ENCODE results near the gene ATP6V0A4.
"Not testable (repeated sequence)": the region's sequence is repeated elsewhere in the genome, so short reads cannot be mapped to it uniquely, and the experiment has no call there.

Gene ATP6V0A4

GRCh38 chr7:138821912-138822311, 23.9 kb upstream of the ATP6V0A4 start:
- no peak for TF ChIP-seq CTCF (IDR thresholded peaks at IDR 0.05; ENCODE audit: poor library complexity, severe bottlenecking)
- ATAC-seq (ENCODE audit: low read depth) (no peak), DNase-seq (ENCODE audit: low spot score) (no peak)
- Histone ChIP-seq H3K27ac (ENCODE audit: poor library complexity, severe bottlenecking) (no peak overlapping the region), H3K9me3 (ENCODE audit: severe bottlenecking) (no peaks in the 10 kb centered on the region), H3K4me3 (ENCODE audit: severe bottlenecking) (no peak overlapping the region), H3K36me3 (ENCODE audit: low read depth) (no peaks in the 10 kb centered on the region), H3K27me3 (ENCODE audit: insufficient read depth, poor library complexity, severe bottlenecking) (no peaks in the 10 kb centered on the region), H3K4me1 (ENCODE audit: insufficient read depth, poor library complexity, severe bottlenecking) (no peaks in the 10 kb centered on the region)

- Histone ChIP-seq H3K9me3 (ENCODE audit: severe bottlenecking) (no peaks in the 10 kb centered on the region), H3K27ac (ENCODE audit: poor library complexity, severe bottlenecking) (no peak overlapping the region), H3K36me3 (ENCODE audit: low read depth) (no peaks in the 10 kb centered on the region), H3K4me3 (ENCODE audit: severe bottlenecking) (no peak overlapping the region), H3K27me3 (ENCODE audit: insufficient read depth, poor library complexity, severe bottlenecking) (no peaks in the 10 kb centered on the region), H3K4me1 (ENCODE audit: insufficient read depth, poor library complexity, severe bottlenecking) (no peaks in the 10 kb centered on the region)
- ATAC-seq (ENCODE audit: low read depth) (no peak), DNase-seq (ENCODE audit: low spot score) (no peak)
- TF ChIP-seq CTCF (IDR thresholded peaks at IDR 0.05; ENCODE audit: poor library complexity, severe bottlenecking) = no peak
These were observed 21.6 kb upstream of the ATP6V0A4 start for GRCh38 chr7:138819625-138820024.

GRCh38 chr7:138816650-138817049, 18.7 kb upstream of the ATP6V0A4 start:
- DNase-seq (ENCODE audit: low spot score) (no peak), ATAC-seq (ENCODE audit: low read depth) (no peak)
- Histone ChIP-seq H3K36me3 (ENCODE audit: low read depth) (no peaks in the 10 kb centered on the region), H3K27me3 (ENCODE audit: insufficient read depth, poor library complexity, severe bottlenecking) (no peaks in the 10 kb centered on the region), H3K9me3 (ENCODE audit: severe bottlenecking) (no peaks in the 10 kb centered on the region), H3K27ac (ENCODE audit: poor library complexity, severe bottlenecking) (no peak overlapping the region), H3K4me3 (ENCODE audit: severe bottlenecking) (no peak overlapping the region), H3K4me1 (ENCODE audit: insufficient read depth, poor library complexity, severe bottlenecking) (no peaks in the 10 kb centered on the region)
- no peak for TF ChIP-seq CTCF (IDR thresholded peaks at IDR 0.05; ENCODE audit: poor library complexity, severe bottlenecking)

GRCh38 chr7:138814816-138815332, 16.9 kb upstream of the ATP6V0A4 start:
- Histone ChIP-seq H3K27ac (ENCODE audit: poor library complexity, severe bottlenecking) (no peak overlapping the region), H3K9me3 (ENCODE audit: severe bottlenecking) (no peaks in the 10 kb centered on the region), H3K4me1 (ENCODE audit: insufficient read depth, poor library complexity, severe bottlenecking) (no peaks in the 10 kb centered on the region), H3K36me3 (ENCODE audit: low read depth) (no peaks in the 10 kb centered on the region), H3K4me3 (ENCODE audit: severe bottlenecking) (no peak overlapping the region), H3K27me3 (ENCODE audit: insufficient read depth, poor library complexity, severe bottlenecking) (no peaks in the 10 kb centered on the region)
- no peak for TF ChIP-seq CTCF (IDR thresholded peaks at IDR 0.05; ENCODE audit: poor library complexity, severe bottlenecking)
- DNase-seq (ENCODE audit: low spot score) (no peak), ATAC-seq (ENCODE audit: low read depth) (no peak)

GRCh38 chr7:138813945-138814344, 15.9 kb upstream of the ATP6V0A4 start:
- no peaks in the 10 kb centered on the region for H3K4me1 ChIP-seq (ENCODE audit: insufficient read depth, poor library complexity, severe bottlenecking)
- no peak overlapping the region for H3K27ac ChIP-seq (ENCODE audit: poor library complexity, severe bottlenecking)
- no peak overlapping the region for H3K4me3 ChIP-seq (ENCODE audit: severe bottlenecking)
- ATAC-seq (ENCODE audit: low read depth) (no peak), DNase-seq (ENCODE audit: low spot score) (no peak)
- H3K27me3 ChIP-seq (ENCODE audit: insufficient read depth, poor library complexity, severe bottlenecking) = no peaks in the 10 kb centered on the region
- no peak for TF ChIP-seq CTCF (IDR thresholded peaks at IDR 0.05; ENCODE audit: poor library complexity, severe bottlenecking)
- no peaks in the 10 kb centered on the region for H3K36me3 ChIP-seq (ENCODE audit: low read depth)
- H3K9me3 ChIP-seq (ENCODE audit: severe bottlenecking) = no peaks in the 10 kb centered on the region

- DNase-seq (ENCODE audit: low spot score); H3K4me3 ChIP-seq (ENCODE audit: severe bottlenecking); ATAC-seq (ENCODE audit: low read depth); H3K36me3 ChIP-seq (ENCODE audit: low read depth); H3K9me3 ChIP-seq (ENCODE audit: severe bottlenecking); H3K4me1 ChIP-seq (ENCODE audit: insufficient read depth, poor library complexity, severe bottlenecking); H3K27me3 ChIP-seq (ENCODE audit: insufficient read depth, poor library complexity, severe bottlenecking); H3K27ac ChIP-seq (ENCODE audit: poor library complexity, severe bottlenecking): not testable (repeated sequence)
These were observed 13.3 kb upstream of the ATP6V0A4 start for GRCh38 chr7:138811327-138811726.

Data from RWPE2 (cell line).